Activated T-helper 1 cell treated with anti-CD3 and anti-CD28 coated beads, Interleukin-2, amount 50 U/mL, for 16 hours (primary cell): ENCODE measurements around the gene RREB1.

ENCODE experiments used
- DNase-seq, 2 donors: peaks; one replicate each; pipeline ENCODE4 v3.0.0-alpha.2; 2020; ENCODE audit warnings: low read depth in 1 of 2, low spot score in 1 of 2

RREB1 gene

DNA sequence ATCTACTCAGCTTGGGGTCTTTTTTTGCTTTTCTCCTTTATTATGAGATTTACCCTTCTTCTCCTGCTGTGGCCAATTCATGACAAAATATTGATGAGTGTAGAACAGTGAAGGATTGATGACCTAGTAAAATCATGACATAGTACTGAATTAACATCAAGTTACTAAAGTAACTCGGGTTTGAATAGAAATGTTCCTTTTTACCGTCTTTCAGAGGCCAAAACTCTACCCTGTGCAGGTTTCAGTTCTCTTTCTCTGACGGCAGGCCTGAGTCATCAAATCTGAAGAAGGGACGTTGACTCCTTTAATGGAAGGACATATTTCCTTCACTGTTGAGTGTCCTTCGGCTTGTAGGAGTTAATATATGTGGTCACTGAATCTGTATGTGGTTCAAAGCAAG lies 80.7 kb downstream of the RREB1 start:
- no peak for DNase-seq

DNA sequence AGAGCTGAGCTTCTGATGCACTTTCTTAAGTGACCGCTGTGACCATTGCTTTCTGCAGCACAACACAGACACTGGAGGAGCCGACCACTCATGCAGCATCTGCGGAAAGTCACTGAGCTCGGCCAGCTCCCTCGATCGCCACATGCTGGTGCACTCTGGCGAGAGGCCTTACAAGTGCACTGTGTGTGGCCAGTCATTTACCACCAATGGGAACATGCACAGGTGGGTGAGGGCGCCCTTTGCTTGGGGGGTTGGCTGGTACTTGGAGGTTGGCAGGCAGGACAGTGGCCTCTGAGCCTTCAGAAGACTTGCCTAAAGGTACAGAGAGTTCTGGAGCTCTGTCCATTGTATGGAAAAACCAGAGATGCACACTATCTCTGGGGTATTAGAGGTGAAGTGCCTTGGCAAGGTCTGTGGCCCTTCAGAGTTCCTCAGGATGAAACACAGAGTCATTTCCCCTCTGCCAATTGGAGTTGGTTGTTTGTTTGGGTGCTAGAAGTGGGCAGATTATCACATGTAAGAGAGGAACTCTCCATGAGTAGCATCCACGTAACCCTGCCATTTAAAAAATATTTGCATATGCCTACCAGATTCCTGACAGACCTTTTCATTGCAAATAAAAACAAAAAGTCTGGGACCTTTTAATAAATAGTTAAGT lies 81.5 kb downstream of the RREB1 start:
- no peak for DNase-seq

DNA sequence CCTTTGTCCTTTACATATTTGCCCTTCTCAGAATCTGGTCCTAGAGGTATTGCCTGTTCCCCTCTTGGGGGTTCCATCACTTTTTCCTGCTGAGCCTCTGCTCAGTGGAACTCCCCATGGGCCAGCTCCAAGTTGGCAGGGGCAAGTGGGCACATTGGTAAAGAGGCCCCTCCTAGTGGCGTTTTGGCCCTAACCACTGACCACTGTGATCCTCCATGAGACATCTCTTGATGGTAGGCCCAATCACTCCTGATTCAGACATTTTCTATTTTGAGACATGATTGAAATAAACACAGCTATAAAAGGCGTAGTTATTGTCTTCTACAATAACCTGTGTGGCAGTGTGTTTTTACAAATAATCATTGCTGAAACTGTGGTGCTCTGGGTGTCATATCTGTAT lies 83.0 kb downstream of the RREB1 start:
- no peak for DNase-seq

DNA sequence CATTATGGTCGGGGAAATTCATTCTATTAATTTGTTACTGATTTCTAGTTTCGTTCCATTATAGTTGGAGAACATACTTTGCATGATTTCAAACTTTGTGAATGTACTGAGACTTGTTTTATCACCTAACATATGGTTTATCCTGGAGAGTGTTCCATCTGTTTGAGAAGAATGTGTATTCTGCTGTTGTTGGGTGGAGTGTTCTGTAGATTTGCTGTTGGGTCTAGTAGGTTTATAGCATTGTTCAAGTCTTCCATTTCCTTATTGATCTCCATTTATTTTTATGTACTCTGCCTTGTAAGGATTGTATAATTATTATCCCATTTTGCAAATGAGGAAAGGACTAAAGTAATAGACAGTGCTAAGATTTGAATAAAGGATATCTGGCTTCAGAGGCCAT lies 85.4 kb downstream of the RREB1 start:
- no peak for DNase-seq

DNA sequence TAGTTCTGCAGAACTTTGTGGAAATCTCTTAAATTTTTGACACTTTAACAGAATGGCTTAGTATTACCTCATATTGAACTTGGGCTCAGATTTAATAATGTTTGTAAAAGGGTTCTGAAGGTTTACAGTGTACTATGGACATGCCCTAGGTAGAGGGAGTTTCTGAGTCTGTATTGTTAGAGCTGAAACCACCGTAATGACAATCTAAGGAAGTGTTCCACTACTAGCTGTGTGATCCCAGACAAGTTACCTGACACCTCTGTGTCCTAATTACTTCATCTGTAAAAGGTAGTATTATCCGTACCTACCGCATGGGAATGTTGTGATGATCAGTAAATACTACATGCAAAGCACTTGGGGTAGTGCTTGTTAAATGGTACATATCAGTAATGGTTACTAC lies 86.9 kb downstream of the RREB1 start:
- DNase-seq = no peak

DNA sequence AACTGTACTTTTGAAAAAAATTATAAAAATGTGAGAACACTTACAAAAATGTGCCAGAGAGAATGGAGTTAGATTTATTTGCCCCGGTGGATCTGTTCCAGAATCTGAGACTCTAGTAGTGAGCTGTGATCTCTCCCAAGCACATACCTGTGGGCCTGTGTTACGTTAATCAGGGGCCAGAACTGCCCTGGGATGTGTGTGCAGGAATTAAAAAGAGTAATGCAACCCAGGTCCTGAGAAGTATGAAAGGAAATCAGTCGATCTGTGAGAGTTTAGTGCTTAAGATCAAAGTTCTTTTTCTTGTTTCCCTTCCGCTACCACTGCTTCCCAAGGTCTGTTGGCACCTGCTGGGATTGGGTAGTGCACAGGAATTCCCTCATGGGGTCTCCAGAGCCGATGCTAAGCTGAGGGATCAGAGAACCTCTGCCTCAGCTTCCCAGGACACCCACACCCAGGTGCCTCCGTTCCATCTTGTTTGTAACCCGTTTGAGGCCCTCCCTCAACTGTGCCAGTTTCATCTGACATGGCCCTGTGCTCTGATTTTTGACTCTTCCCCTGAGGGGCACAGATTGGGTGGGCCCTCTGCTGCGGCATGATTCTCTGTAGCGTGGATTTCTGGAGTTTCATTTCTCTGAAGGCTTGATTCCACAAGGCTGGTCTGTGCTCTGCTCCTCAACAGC lies 87.7 kb downstream of the RREB1 start:
- no peak for DNase-seq

DNA sequence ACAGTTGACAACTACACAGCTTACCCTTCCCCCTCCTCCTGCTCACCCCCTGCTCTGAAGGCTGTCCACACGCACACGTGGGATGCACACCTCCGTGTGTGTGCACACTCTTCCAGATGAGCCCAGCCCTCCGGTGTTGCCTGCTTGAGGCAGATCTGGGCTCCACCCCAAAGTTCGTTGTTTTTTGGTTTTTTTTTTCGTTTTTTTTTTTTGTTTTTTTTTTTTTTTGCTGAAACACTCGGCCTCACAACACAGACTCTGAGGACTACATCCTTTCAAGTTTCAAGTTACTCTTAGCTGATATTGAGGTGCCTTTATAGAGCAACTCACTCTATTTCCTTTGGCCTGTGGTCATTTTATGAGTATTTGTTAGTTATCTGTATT lies 88.2 kb downstream of the RREB1 start:
- no peak for DNase-seq

DNA sequence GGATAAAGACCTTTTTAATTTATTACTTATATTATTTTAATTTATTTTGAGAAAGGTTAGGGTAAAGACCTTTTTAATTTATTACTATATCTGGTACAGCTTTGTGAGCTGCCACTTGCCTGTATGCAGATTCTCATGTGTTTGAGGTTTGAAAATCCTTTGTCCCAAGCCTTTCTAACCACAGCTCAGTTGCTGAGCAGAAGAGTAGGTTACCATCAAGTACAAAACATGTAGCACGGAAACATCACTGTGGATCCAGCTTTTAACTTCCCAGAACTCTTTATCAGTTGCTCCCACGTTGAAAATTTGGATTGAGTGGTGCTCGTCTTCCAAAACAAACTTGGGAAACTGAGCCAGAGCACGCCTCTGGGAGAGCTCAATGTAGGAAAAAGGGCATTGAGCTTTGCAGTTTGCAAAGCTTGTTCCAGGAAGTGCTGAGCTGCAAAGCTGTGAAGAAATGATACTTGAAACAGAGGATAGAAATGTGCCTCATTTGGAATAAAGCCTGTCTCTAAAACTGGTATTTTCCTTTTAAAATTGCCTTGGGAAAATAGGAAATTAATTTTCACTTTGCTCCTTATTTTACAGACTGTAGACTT lies 89.0 kb downstream of the RREB1 start:
- no peak for DNase-seq

DNA sequence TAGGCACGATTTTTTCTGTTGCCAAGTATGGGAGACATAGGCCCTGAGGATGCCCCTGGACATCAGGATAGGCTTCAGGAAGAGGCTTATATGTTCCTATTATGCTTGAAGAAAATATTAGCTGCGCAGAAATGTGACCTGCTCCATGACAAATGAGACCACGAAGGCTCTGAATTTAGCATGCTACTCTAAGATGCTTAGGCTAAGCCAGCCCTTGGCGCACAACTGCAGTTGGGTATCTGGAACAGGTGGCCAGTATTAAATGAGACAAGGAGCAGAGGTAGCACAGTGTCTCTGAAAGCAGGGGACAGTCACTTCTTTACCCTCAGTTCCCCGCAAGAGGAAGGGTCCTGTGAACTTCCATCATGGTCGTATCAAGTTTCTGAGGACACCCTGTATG lies 90.0 kb downstream of the RREB1 start:
- DNase-seq = no peak

DNA sequence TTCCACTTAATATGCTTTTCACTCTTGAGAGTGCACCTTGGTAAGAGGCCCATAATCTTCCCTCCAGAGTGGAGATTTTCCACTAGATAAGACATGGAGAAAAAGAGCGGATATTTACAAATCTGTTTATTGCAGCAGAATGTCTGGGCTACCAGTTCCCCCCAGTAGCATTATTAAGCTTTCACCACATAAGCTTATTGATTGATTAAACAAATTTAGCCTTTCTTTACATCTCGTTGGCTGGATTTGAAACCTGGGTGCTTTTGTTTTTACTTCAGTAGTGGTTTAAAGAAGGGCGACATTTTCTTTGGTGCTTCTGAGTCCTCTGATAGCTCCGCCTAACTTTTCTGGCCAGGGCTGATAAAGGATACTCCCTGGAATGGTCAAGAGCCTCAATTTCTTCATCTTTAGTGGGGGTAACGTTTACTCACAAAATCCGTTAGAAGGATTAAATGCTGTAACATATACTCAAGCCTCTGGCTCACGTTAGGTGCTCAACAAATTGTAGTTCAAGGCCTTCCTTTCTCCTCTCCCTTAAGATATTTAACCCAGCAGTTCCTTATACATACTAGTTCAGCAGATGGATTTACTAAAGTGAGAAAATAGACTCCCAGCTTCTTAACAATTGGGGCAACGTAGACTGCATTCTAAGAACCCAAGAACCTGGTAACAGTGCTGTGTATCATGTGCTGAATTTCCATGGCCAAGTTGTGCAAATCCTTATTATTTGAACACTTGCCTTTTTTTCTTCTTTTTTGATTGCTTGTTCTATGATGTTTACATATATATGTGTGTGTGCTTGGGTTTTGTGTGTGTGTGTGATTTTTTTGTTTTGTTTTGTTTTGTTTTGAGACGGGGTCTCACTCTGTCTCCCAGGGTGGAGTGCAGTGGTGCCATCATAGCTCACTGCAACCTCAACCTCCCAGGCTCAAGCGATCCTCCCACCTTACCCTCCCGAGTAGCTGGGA lies 91.4 kb downstream of the RREB1 start:
- DNase-seq = no peak

DNA sequence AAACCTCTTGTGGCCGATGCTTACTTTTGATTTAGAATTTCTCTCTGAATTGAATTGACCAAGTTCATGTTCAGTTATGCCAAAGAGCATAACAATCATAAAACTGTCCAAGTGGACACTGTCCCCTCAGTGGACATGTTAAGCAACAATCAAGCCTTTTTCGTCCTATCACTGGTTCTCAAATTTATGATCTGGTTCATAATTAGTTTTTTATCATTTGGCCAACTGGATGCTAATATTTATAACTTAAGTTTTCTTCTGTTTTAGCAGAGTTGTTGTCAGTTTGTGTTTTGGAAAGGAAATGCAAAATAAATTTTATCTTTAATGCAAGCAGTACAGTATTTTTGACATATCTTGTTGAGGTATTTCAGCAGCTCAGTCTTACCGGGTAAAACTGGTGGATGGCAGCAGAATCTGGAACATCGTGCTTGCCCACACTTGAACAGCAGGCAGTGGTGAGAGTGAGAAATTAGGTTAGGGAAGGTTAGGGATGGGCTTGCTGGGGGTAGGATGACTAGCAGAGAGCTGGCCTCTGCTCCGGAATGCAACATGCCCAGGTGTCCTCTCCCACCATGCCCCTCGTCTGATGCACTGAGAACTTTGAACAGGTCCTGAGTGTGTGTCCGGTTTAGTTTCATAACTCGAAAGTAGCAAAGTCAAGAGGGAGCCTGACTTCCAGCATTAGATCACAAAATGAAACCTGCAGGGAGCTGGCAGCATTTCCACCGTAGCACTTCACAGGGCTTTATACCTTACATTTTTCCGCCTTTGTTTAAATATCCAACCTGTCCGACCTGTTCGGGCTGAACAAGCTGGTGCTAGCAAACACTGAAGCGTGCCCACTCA lies 93.1 kb downstream of the RREB1 start:
- DNase-seq = no peak

DNA sequence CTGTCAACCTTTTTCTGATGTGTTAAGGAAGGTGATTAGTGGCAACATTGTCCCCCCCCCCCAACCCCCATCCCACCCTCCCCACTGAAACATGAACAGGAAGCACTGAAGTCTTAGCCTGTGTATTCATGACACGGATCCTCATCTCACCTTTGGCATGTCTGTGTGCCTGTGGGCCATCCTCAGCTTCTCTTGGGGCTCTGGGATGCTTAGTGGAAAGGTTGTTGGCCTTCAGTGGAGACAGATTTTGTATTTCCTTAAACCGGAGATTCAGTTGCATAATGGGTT lies 93.6 kb downstream of the RREB1 start:
- no peak for DNase-seq

DNA sequence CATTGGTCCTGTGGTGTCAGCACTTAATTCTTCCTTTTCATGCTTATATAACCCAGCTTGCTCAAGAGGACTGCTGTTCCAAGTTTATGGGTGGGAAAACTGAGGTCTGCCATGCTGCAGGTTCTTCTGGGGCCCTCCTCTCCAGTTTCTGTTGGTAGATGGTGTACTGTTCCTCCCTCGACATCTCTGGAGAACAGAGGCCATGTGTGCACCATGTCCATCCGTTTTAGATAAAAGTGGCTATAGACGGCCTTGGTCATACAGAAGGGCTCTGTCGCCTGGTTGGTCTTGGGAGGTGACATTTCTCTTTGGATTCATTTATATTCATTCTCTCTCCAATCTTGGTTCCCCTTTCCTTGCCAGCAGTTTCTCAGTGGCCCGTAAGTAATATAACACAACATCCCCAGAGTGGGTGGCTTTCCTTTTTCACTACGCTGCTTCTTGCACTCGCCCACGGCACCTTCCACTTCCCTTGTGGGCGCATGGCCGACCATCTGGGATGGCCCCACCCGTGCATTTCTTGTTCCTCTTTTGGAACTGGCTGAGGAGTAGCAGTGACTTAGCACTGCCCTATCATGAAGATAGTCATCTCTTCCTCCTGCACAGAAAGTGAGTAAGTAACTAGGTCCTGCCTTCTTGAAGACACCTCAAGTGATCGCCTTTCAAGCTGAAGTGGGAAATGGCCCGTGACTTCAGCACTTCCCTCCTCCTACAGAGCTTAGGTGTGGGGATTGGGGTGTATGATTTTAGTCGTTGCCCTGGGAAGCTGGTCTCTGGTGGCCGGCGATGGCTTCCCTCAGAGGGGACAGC lies 94.2 kb downstream of the RREB1 start:
- no peak for DNase-seq

DNA sequence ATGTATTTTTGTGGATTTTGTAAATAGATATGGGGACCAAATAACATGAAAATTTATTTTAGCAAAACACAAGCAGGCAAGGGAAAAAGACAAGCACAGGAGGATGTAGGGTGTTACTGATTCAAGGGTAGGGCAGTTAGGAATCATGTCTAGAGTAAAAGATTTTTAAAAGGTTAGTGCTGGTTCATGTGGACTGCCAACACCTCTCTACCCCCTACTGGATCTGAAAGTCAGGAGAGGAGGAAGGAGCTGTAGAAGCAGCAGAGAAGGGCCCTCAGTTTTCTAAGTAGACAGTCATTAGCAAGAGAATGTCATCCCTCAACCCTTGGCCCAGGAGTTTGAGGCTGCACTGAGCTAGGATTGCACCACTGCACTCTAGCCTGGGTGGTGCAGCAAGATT lies 95.2 kb downstream of the RREB1 start:
- no peak for DNase-seq

DNA sequence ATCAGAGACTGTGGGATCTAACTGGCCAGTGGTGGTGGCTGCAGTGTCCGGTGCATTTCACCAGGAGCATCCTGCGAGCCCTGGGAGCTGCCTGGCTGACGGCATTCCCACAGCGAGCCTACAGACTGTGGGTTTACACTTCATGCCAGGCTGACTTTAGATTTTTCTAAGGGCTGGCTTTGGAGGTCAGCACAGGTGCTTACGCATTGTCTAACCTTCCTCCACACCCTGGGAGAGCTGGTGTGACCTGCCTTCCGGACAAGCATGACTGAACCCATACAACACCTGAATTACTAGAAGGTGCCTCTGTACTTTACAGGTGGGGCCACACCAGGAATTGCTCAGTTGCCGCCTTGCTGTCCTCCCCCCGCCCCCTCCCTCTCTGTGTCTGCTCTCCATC lies 96.2 kb downstream of the RREB1 start:
- DNase-seq = no peak

DNA sequence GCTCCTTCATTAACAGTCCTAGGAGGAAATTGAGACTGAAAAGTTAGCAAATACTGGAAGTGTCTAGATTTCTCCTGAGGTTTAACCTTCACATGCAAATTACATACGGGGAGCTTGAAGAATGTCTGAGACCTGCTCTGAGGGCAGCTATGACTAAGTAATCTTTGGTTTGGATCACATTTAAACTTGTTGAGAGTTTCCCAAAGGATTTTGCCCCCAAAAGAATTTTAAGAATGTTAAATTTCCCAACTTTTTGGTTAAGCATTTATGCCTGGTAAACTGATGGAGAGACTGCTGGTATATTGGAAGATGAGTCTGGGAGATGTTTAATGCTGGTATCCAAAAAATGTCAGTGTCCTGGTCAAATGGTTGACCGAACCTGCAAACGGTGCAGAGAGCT lies 97.0 kb downstream of the RREB1 start:
- no peak for DNase-seq

DNA sequence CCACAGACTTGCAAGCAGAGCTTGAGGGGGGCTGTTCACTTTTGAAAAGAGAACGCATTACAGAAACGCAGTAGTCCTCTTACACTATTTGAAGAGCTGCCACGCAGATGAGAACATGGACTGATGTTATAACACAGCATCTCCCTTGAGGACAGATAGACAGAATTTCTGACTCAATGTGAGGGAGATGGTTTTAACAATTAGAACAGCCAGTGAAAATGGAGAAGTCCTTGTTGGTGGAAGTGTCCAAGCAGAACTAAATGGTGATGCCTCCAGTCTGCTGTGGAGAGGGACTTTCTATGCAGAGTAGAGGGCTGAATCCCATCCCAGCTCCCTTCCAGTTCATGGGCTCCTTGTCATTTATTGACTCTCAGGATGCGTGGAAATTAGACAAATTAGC lies 100.0 kb downstream of the RREB1 start:
- no peak for DNase-seq

DNA sequence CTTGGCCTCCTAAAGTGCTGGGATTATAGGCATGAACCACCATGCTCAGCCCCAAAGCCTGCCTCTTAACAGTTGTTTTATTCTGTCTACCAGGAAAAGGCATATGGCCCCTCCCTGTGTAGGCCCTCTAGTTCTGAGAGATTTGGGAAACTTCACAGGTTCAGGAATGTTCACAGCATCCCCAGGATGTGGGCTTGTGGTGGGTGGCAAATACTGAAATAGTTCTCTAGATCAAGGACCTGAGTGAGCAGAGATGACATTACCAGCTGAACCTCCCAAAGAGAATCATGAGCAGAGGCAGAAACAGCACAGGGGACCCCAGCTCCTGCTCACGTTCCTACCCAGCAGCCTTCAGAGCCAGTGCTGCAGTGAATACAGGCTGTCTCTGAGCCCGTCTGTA lies 105.7 kb downstream of the RREB1 start:
- no peak for DNase-seq

DNA sequence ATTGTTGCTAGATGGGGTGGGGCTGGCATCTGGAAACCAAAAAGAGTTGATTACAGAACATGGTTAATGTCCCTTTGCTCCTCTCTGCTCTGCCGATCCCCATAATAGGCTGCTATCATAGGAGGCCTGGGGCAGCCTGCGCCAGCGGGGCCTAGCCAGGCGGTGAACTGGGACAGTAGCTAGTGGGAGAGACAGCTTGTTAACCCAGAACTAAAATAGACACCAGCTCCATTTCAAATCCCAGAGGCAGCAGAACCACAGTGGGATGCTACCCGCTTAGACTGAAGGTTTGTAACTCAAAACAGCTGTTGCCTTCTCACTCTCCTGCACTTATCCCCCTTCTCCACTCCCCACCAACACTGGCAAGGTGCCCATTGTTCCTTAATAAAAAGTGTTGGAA lies 106.7 kb downstream of the RREB1 start:
- DNase-seq = no peak

DNA sequence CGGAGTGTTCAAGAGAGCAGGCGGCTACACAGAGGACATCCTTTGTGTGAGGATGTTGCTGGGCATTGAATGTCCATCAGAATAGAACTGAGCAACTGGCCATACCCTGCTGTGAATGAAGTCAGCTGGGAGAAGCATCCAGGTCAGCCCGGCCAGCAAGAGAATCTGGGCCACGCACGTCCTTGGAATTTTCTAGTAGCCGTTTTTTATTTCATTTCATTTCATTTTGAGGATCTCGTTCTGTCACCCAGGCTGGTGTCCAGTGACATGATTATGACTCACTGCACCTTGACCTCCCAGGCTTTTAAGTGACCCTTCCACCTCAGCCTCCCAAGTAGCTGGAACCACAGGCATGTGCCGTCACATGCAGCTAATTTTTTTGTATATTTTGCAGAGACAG lies 107.4 kb downstream of the RREB1 start:
- no peak for DNase-seq
